ENCODE results near the gene PPP1R26.

DNA sequence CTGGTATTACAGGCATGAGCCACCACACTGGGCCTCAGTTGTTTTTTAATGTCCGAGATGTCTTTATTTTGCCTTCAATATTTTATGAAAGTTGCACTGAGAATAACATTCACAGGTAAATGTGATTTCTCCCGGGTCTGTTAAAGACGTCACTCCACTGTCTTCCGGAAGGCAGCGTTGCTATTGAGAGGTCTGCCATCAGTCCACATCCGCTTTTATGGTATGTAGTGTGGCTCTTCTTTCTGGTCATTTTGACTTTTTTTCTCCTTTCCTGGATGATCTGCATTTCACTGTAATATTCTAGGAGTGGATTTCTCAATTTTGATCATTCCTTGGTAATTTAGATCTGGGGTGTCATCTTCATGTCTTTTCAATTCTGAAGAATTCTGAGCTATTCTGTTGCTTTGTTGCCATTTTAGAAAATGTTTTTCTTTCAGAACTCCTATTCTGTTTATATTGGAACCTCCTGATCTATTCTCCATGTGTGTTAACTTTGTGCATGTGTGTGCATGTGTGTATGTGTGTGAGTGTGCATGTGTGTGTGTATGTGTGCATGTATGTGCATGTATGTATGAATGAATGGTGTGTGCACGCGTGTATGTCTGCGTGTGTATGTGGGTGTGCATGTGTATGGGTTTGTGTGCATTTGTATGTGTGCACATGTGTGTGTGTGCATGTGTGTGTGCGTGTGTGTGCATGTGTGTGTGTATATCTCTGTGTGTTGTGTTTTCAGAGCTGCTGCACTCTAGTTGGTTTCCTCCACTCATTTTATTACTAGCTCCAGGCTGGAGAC, 39.8 kb downstream of the PPP1R26 start:
- TF ChIP-seq, protein P1, sequence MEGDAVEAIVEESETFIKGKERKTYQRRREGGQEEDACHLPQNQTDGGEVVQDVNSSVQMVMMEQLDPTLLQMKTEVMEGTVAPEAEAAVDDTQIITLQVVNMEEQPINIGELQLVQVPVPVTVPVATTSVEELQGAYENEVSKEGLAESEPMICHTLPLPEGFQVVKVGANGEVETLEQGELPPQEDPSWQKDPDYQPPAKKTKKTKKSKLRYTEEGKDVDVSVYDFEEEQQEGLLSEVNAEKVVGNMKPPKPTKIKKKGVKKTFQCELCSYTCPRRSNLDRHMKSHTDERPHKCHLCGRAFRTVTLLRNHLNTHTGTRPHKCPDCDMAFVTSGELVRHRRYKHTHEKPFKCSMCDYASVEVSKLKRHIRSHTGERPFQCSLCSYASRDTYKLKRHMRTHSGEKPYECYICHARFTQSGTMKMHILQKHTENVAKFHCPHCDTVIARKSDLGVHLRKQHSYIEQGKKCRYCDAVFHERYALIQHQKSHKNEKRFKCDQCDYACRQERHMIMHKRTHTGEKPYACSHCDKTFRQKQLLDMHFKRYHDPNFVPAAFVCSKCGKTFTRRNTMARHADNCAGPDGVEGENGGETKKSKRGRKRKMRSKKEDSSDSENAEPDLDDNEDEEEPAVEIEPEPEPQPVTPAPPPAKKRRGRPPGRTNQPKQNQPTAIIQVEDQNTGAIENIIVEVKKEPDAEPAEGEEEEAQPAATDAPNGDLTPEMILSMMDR (IDR thresholded peaks at IDR 0.05; ENCODE audit: poor library complexity, severe bottlenecking), result no peak
- no peak for TF ChIP-seq EZH2 (IDR thresholded peaks at IDR 0.05; ENCODE audit: borderline replicate concordance, insufficient read depth, low read length, poor library complexity, severe bottlenecking)
- TF ChIP-seq, protein P2, sequence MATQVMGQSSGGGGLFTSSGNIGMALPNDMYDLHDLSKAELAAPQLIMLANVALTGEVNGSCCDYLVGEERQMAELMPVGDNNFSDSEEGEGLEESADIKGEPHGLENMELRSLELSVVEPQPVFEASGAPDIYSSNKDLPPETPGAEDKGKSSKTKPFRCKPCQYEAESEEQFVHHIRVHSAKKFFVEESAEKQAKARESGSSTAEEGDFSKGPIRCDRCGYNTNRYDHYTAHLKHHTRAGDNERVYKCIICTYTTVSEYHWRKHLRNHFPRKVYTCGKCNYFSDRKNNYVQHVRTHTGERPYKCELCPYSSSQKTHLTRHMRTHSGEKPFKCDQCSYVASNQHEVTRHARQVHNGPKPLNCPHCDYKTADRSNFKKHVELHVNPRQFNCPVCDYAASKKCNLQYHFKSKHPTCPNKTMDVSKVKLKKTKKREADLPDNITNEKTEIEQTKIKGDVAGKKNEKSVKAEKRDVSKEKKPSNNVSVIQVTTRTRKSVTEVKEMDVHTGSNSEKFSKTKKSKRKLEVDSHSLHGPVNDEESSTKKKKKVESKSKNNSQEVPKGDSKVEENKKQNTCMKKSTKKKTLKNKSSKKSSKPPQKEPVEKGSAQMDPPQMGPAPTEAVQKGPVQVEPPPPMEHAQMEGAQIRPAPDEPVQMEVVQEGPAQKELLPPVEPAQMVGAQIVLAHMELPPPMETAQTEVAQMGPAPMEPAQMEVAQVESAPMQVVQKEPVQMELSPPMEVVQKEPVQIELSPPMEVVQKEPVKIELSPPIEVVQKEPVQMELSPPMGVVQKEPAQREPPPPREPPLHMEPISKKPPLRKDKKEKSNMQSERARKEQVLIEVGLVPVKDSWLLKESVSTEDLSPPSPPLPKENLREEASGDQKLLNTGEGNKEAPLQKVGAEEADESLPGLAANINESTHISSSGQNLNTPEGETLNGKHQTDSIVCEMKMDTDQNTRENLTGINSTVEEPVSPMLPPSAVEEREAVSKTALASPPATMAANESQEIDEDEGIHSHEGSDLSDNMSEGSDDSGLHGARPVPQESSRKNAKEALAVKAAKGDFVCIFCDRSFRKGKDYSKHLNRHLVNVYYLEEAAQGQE (IDR thresholded peaks at IDR 0.05; ENCODE audit: borderline replicate concordance), result no peak
- no peak for TF ChIP-seq POLR2AphosphoS5 (IDR thresholded peaks at IDR 0.05)
- TF ChIP-seq EP300 (conservative IDR thresholded peaks at IDR 0.05; ENCODE audit: poor library complexity, severe bottlenecking), result no peak
- TF ChIP-seq MXI1 (conservative IDR thresholded peaks at IDR 0.05; ENCODE audit: poor library complexity, severe bottlenecking), result no peak
